Activated T-cell treated with anti-CD3 and anti-CD28 coated beads, Interleukin-2, amount 50 U/mL, for 72 hours (primary cell): Measurements from ENCODE around the gene ZSWIM5. TPM values are rescaled to one million over a fixed set of nuclear protein-coding genes. Genes with fewer than 3 reads are reported as not detected.

Source experiments
- ATAC-seq, 2 donors: fragments of 150-1000 bp; cut with Tn5 transposase; replicated peaks in 1 of 2; 2 replicates each; pipeline ENCODE4 v1.10.0; 2021; ENCODE audit warnings: moderate library complexity in 2 of 2, mild to moderate bottlenecking in 1 of 2
- DNase-seq, 2 donors: peaks; one replicate each; pipeline ENCODE4 v3.0.0; 2021 to 2022; ENCODE audit warnings: mixed read lengths in 1 of 2
- H3K27ac Mint-ChIP-seq: one replicate; pipeline ENCODE4 v1.8.0; 2022; ENCODE audit warnings: mild to moderate bottlenecking, moderate library complexity, mixed read lengths
- H3K27me3 Mint-ChIP-seq: one replicate; pipeline ENCODE4 v1.8.0; 2022; ENCODE audit warnings: low read depth, mixed read lengths
- H3K36me3 Mint-ChIP-seq, 2 donors: one replicate each; pipeline ENCODE4 v1.8.0; 2022; ENCODE audit warnings: mixed read lengths in 2 of 2, mild to moderate bottlenecking in 1 of 2; ENCODE audit not compliant: insufficient read depth in 2 of 2
- H3K4me1 Mint-ChIP-seq: one replicate; pipeline ENCODE4 v1.8.0; 2022; ENCODE audit warnings: low read depth, mixed read lengths
- H3K4me3 Mint-ChIP-seq, 2 donors: one replicate each; pipeline ENCODE4 v1.8.0; 2022; ENCODE audit warnings: mild to moderate bottlenecking in 2 of 2, mixed read lengths in 2 of 2, moderate library complexity in 2 of 2
- H3K9me3 Mint-ChIP-seq, 2 donors: one replicate each; pipeline ENCODE4 v1.8.0; 2022; ENCODE audit warnings: mixed read lengths in 2 of 2
- total RNA-seq, 2 donors: library from RNA; stranded (reverse); gene quantifications; one replicate each; pipeline ENCODE4 v1.2.3, GENCODE V29; 2022

ZSWIM5 gene
- total RNA-seq, 2 donors from 2014 or later, result 1.1 to 2.1 TPM

DNA sequence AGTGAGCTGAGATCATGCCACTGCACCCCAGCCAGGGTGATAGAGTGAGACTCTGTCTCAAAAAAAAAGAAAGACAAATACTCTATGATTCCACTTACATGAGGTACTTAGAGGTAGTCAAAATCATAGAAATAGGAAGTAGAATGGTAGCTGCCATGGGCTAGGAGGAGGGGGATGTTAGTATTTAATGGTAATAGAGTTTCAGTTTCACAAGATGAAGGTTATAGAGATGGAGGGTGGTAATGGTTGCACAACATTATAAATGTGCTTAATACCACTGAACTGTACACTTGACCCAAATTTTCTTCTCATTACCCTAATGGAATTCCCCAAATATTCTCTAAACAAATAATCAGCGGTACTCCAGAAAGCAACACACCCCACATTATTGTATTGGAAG is 232.8 kb downstream of the ZSWIM5 start:
- Mint-ChIP-seq H3K27ac (peak overlapping the region; percentile 57), H3K4me3 (no peak overlapping the region), H3K9me3 (no peaks in the 10 kb centered on the region), H3K36me3 (peaks cover 5 to 34% of the 10 kb centered on the region in 2 donors), H3K27me3 (no peaks in the 10 kb centered on the region), H3K4me1 (peaks cover 8% of the 10 kb centered on the region)
- ATAC-seq, result no peak
- DNase-seq, result no peak

DNA sequence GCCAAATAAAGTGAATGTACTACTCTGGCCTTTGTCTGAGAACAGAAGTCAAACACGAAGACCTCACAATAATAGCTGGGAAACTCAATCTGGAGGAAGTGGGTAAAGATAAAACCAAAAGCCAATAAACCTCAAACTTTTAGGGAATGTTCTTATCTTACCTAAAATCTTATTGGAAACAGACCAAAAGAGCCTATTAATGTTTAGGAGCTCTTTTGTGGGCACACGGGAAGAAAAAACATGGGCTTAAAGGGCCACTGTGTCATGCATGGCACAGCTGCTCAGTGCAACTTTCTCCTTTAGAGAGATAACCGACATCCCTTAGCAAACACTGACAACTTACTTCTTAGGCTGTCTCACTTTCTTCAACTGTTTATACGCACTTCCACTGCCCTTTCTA is 236.1 kb downstream of the ZSWIM5 start:
- H3K4me1 Mint-ChIP-seq, result peaks cover 8% of the 10 kb centered on the region
- H3K4me3 Mint-ChIP-seq, result no peak overlapping the region
- ATAC-seq, result no peak

More for the DNA sequence above, 236.1 kb downstream of the ZSWIM5 start:
- Mint-ChIP-seq H3K27me3 (no peaks in the 10 kb centered on the region), H3K36me3 (peaks cover 3 to 12% of the 10 kb centered on the region in 2 donors), H3K27ac (peak overlapping the region; percentile 7), H3K9me3 (no peaks in the 10 kb centered on the region)
- DNase-seq, result no peak

Other genes with a start within 250 kb of the ZSWIM5 start
- gene EIF2B3, start 220.0 kb downstream of the ZSWIM5 start, total RNA-seq, result 10 to 100 TPM; 22.5 to 28.5 TPM
- gene HECTD3, start 195.3 kb downstream of the ZSWIM5 start, total RNA-seq, result 10 to 100 TPM; 34.1 to 36.2 TPM
- gene UROD, start 194.4 kb downstream of the ZSWIM5 start, total RNA-seq, result 10 to 100 TPM; 65.6 to 75.6 TPM
- 1 to 10 TPM; 4.5 to 5.9 TPM for gene HPDL, start 120.3 kb upstream of the ZSWIM5 start, total RNA-seq
- gene TOE1, start 133.6 kb upstream of the ZSWIM5 start, total RNA-seq, result 10 to 100 TPM; 23.9 to 34.4 TPM
- gene MUTYH, start 133.8 kb upstream of the ZSWIM5 start, total RNA-seq, result 10 to 100 TPM; 51.9 to 67.9 TPM